NT2/D1 (cell line): ENCODE results near the gene PCSK2.

Experiments used
- DNase-seq: peaks from one replicate; pipeline ENCODE4 v3.0.0-alpha.2; 2011; ENCODE audit warnings: low read depth, low spot score
- H3K27me3 ChIP-seq: 2 replicates; pipeline ENCODE4 v1.6.0; 2011; ENCODE audit warnings: mild to moderate bottlenecking; ENCODE audit not compliant: insufficient read length, insufficient read depth
- H3K36me3 ChIP-seq: 2 replicates; pipeline ENCODE4 v1.6.1; 2011; ENCODE audit warnings: mild to moderate bottlenecking, low read length, mixed read lengths; ENCODE audit not compliant: insufficient read depth, insufficient read length
- H3K4me1 ChIP-seq: 2 replicates; pipeline ENCODE4 v1.5.1; 2011; ENCODE audit not compliant: insufficient read depth, insufficient read length
- H3K4me3 ChIP-seq: 2 replicates; pipeline ENCODE4 v1.5.1; 2011; ENCODE audit warnings: low read depth; ENCODE audit not compliant: insufficient read length
- H3K9ac ChIP-seq: 2 replicates; pipeline ENCODE4 v1.6.0; 2011; ENCODE audit warnings: low read depth; ENCODE audit not compliant: insufficient read length
- H3K9me3 ChIP-seq: 2 replicates; pipeline ENCODE4 v1.5.1; 2011; ENCODE audit warnings: mild to moderate bottlenecking, low read length; ENCODE audit not compliant: insufficient read depth
- SUZ12 ChIP-seq: IDR thresholded peaks from 2 replicates; pipeline ENCODE4 v1.6.1; 2011; ENCODE audit not compliant: insufficient read length, insufficient read depth; ENCODE audit errors: extremely low read depth
- YY1 ChIP-seq: IDR thresholded peaks from 2 replicates; pipeline ENCODE4 v1.6.1; 2011; ENCODE audit not compliant: insufficient read length, insufficient read depth
- ZNF274 ChIP-seq: IDR thresholded peaks from 2 replicates; pipeline ENCODE4 v1.6.1; 2011; ENCODE audit warnings: mild to moderate bottlenecking, low read depth, low read length

PCSK2 gene

GRCh38 chr20:17248224-17248623, 21.4 kb downstream of the PCSK2 start:
- TF ChIP-seq YY1 (no peak), ZNF274 (no peak), SUZ12 (no peak)
- H3K36me3 ChIP-seq, result no peaks in the 10 kb centered on the region
- H3K9me3 ChIP-seq, result no peaks in the 10 kb centered on the region
- H3K27me3 ChIP-seq, result no peaks in the 10 kb centered on the region
- H3K4me1 ChIP-seq, result no peaks in the 10 kb centered on the region
- H3K4me3 ChIP-seq, result no peak overlapping the region
- DNase-seq, result no peak
- no peak overlapping the region for H3K9ac ChIP-seq

GRCh38 chr20:17262786-17263185, 35.9 kb downstream of the PCSK2 start:
- H3K9me3 ChIP-seq, result no peaks in the 10 kb centered on the region
- H3K36me3 ChIP-seq, result no peaks in the 10 kb centered on the region
- no peak for TF ChIP-seq YY1
- TF ChIP-seq ZNF274, result no peak
- DNase-seq, result peak; percentile 8
- H3K9ac ChIP-seq, result no peak overlapping the region
- H3K27me3 ChIP-seq, result no peaks in the 10 kb centered on the region
- H3K4me3 ChIP-seq, result no peak overlapping the region
- no peaks in the 10 kb centered on the region for H3K4me1 ChIP-seq

- Histone ChIP-seq H3K27me3 (no peaks in the 10 kb centered on the region), H3K9me3 (no peaks in the 10 kb centered on the region), H3K4me3 (no peak overlapping the region), H3K4me1 (no peaks in the 10 kb centered on the region), H3K9ac (no peak overlapping the region), H3K36me3 (no peaks in the 10 kb centered on the region)
- no peak for DNase-seq
- no peak for TF ChIP-seq ZNF274
These were observed 46.9 kb downstream of the PCSK2 start for GRCh38 chr20:17273717-17274116.

- Histone ChIP-seq H3K36me3 (no peaks in the 10 kb centered on the region), H3K27me3 (no peaks in the 10 kb centered on the region), H3K4me1 (no peaks in the 10 kb centered on the region), H3K9me3 (no peaks in the 10 kb centered on the region), H3K9ac (no peak overlapping the region), H3K4me3 (no peak overlapping the region)
- DNase-seq, result no peak
- no peak for TF ChIP-seq SUZ12
- TF ChIP-seq YY1, result no peak
- no peak for TF ChIP-seq ZNF274
These were observed 49.3 kb downstream of the PCSK2 start for GRCh38 chr20:17276101-17276500.

GRCh38 chr20:17281478-17281877, 54.6 kb downstream of the PCSK2 start:
- Histone ChIP-seq H3K9ac (no peak overlapping the region), H3K4me1 (no peaks in the 10 kb centered on the region), H3K9me3 (no peaks in the 10 kb centered on the region), H3K4me3 (no peak overlapping the region), H3K36me3 (no peaks in the 10 kb centered on the region), H3K27me3 (no peaks in the 10 kb centered on the region)
- peak; percentile 28 for DNase-seq
- TF ChIP-seq ZNF274, result no peak
- TF ChIP-seq SUZ12, result no peak
- TF ChIP-seq YY1, result no peak

- TF ChIP-seq SUZ12 (no peak), YY1 (no peak), ZNF274 (no peak)
- DNase-seq, result no peak
- Histone ChIP-seq H3K36me3 (no peaks in the 10 kb centered on the region), H3K4me3 (no peak overlapping the region), H3K4me1 (no peaks in the 10 kb centered on the region), H3K27me3 (no peaks in the 10 kb centered on the region), H3K9ac (no peak overlapping the region), H3K9me3 (no peaks in the 10 kb centered on the region)
These were observed 55.7 kb downstream of the PCSK2 start for GRCh38 chr20:17282501-17282900.

- no peak overlapping the region for H3K4me3 ChIP-seq
- TF ChIP-seq YY1, result no peak
- no peak for TF ChIP-seq SUZ12
- H3K9me3 ChIP-seq, result no peaks in the 10 kb centered on the region
- no peak overlapping the region for H3K9ac ChIP-seq
- DNase-seq, result no peak
- H3K36me3 ChIP-seq, result no peaks in the 10 kb centered on the region
- peaks cover 2% of the 10 kb centered on the region for H3K4me1 ChIP-seq
- no peaks in the 10 kb centered on the region for H3K27me3 ChIP-seq
These were observed 60.7 kb downstream of the PCSK2 start for GRCh38 chr20:17287503-17287902.

GRCh38 chr20:17287998-17288397, 61.2 kb downstream of the PCSK2 start:
- Histone ChIP-seq H3K9me3 (no peaks in the 10 kb centered on the region), H3K4me3 (no peak overlapping the region), H3K27me3 (no peaks in the 10 kb centered on the region), H3K36me3 (no peaks in the 10 kb centered on the region), H3K9ac (no peak overlapping the region), H3K4me1 (peaks cover 2% of the 10 kb centered on the region)
- no peak for DNase-seq
- TF ChIP-seq SUZ12 (no peak), ZNF274 (no peak), YY1 (no peak)
